Measurements from ENCODE around the gene EIF4A2. TPM values are rescaled to one million over a fixed set of nuclear protein-coding genes. Genes with fewer than 3 reads are reported as not detected.

EIF4A2 gene
- total and polyA plus RNA-seq, 9 of the 15 experiments (the other 6 are each of a cell fraction or from before 2014, with no cell fraction given): 307 to 754 (median 435) TPM

DNA sequence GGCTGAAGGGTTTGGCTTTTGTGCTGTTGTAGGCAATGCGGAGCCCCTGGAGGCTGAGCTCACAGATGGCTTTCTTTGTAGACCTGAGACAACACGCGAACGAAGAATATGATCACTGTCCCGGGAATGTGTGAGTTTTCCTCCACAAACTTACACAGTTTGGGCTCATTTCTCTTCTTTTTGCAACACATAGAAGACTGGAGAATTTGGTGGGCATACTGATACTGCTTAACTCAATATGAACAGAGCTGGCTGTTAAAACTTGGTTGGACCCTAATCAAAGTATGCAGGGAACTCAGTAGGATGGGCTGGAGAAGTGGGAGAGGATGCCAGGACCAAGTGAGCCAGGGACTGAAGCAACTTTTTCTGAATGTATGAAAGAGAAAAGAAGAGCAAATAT lies 35.1 kb downstream of the EIF4A2 start:
- H3K4me3 ChIP-seq: no peak overlapping the region
- H2AFZ ChIP-seq (ENCODE audit: low read depth, low read length): no peak overlapping the region
- H4K20me1 ChIP-seq (replicated peaks; ENCODE audit: control insufficient read depth, insufficient read depth, low read length): no peaks in the 10 kb centered on the region
- intact Hi-C loops (cut with micrococcal nuclease): no loop called here
- 74% methylated on average over 5 of the region's 5 CpGs for WGBS (ENCODE audit: insufficient coverage, low coverage, missing lambda C conversion rate)
- no peaks in the 10 kb centered on the region for H3K79me2 ChIP-seq (ENCODE audit: control insufficient read depth, insufficient read depth, low read length)
- POLR2A ChIA-PET: interaction anchor here (0.8 to 1.9 kb wide), 6 partner anchors 9 to 36 kb away, joined by 3 to 11 read pairs (median 4); partner anchors contain the start of gene EIF4A2
- peaks cover 0 to 8% of the 10 kb centered on the region in 2 experiments; a peak in 3 of 5 replicates for H3K4me1 ChIP-seq (replicated peaks in 1 of 2; ENCODE audit: control insufficient read depth in 2 of 2, insufficient read depth in 2 of 2, low read length in 2 of 2)
- CTCF ChIA-PET (ENCODE audit: low intra/inter-chr PET ratio): no interaction called here
- H3K9me3 ChIP-seq (replicated peaks; ENCODE audit: control insufficient read depth, insufficient read depth, low read depth, low read length): no peaks in the 10 kb centered on the region
- H3K4me2 ChIP-seq (ENCODE audit: insufficient read depth, low read length): no peak overlapping the region
- in situ Hi-C loops (cut with MboI): loop anchor here (5.0 kb wide), 1 partner anchor 201 kb away; no protein-coding TSS in a partner anchor
- FAIRE-seq (no peak), ATAC-seq (no peak), DNase-seq (ENCODE audit: extremely low read depth in 1 of 4, low spot score in 3 of 4) (no peak)
- H3K36me3 ChIP-seq (ENCODE audit: control insufficient read depth, insufficient read depth, low read length): no peaks in the 10 kb centered on the region
- H3K9ac ChIP-seq (ENCODE audit: insufficient read depth in 1 of 2, low read depth in 2 of 2, low read length in 2 of 2): peak overlapping the region in 1 of 2 experiments; percentile 9; a peak in 1 of 4 replicates
- H3K27ac ChIP-seq (ENCODE audit: extremely low read depth, low read depth, low read length): no peak overlapping the region
- no peaks in the 10 kb centered on the region for H3K9me1 ChIP-seq (ENCODE audit: control insufficient read depth, insufficient read depth, low read length)
- H3K27me3 ChIP-seq (ENCODE audit: control insufficient read depth in 2 of 2, insufficient read depth in 2 of 2, low read length in 2 of 2): no peaks in the 10 kb centered on the region
- BruUV-seq (replicated peaks): no TSS peak
- TF ChIP-seq ZBTB11 (CRISPR knock-in tag; IDR thresholded peaks at IDR 0.05) (no peak), GABPA (tag; conservative IDR thresholded peaks at IDR 0.05; ENCODE audit: low read depth) (no peak), RREB1 (CRISPR knock-in tag; IDR thresholded peaks at IDR 0.05) (no peak), THRAP3 (IDR thresholded peaks at IDR 0.05; ENCODE audit: borderline replicate concordance) (no peak), GTF2F1 (IDR thresholded peaks at IDR 0.05; ENCODE audit: low read depth, low read length) (no peak), ASH1L (IDR thresholded peaks at IDR 0.05; ENCODE audit: borderline replicate concordance, low read depth, partially characterized antibody) (no peak), TAF9B (IDR thresholded peaks at IDR 0.05; ENCODE audit: partially characterized antibody) (no peak), ZKSCAN8 (CRISPR knock-in tag; IDR thresholded peaks at IDR 0.05) (no peak), ESRRB (CRISPR knock-in tag; IDR thresholded peaks at IDR 0.05; ENCODE audit: borderline replicate concordance) (no peak), ZFX (CRISPR knock-in tag; IDR thresholded peaks at IDR 0.05) (no peak)
- TF ChIP-seq, protein P1, sequence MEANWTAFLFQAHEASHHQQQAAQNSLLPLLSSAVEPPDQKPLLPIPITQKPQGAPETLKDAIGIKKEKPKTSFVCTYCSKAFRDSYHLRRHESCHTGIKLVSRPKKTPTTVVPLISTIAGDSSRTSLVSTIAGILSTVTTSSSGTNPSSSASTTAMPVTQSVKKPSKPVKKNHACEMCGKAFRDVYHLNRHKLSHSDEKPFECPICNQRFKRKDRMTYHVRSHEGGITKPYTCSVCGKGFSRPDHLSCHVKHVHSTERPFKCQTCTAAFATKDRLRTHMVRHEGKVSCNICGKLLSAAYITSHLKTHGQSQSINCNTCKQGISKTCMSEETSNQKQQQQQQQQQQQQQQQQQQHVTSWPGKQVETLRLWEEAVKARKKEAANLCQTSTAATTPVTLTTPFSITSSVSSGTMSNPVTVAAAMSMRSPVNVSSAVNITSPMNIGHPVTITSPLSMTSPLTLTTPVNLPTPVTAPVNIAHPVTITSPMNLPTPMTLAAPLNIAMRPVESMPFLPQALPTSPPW (CRISPR knock-in tag; IDR thresholded peaks at IDR 0.05): no peak

All from K562 (cell line).